GM12878 (cell line): ENCODE data around the gene ZGLP1. TPM values are rescaled to one million over a fixed set of nuclear protein-coding genes. Genes with fewer than 3 reads are reported as not detected.

ENCODE experiments used
- CBFB ChIP-seq: IDR thresholded peaks from 2 replicates; pipeline ENCODE4 v1.6.1; 2016; ENCODE audit warnings: antibody characterized with exemption, low read depth
- CEBPZ ChIP-seq: fragments of 150-350 bp; IDR thresholded peaks from 2 replicates; pipeline ENCODE4 v1.6.1; 2016; ENCODE audit warnings: low read depth, low read length
- NBN ChIP-seq: fragments of 450-650 bp; IDR thresholded peaks from 2 replicates; pipeline ENCODE4 v1.6.1; 2016
- NFXL1 ChIP-seq: fragments of 450-650 bp; IDR thresholded peaks from 2 replicates; pipeline ENCODE4 v1.6.1; 2017; ENCODE audit warnings: antibody characterized with exemption, mild to moderate bottlenecking, borderline replicate concordance
- NFYA ChIP-seq: IDR thresholded peaks from 2 replicates; pipeline ENCODE4 v1.6.1; 2011; ENCODE audit warnings: low read depth, mild to moderate bottlenecking, low read length, improper control_type of control experiment, borderline replicate concordance
- NR2C1 ChIP-seq: fragments of 450-650 bp; IDR thresholded peaks from 2 replicates; pipeline ENCODE4 v1.6.1; 2017; ENCODE audit warnings: antibody characterized with exemption, mild to moderate bottlenecking, moderate library complexity
- PML ChIP-seq: IDR thresholded peaks from 2 replicates; pipeline ENCODE4 v1.6.1; 2012; ENCODE audit warnings: low read length, inconsistent platforms
- SIN3A ChIP-seq: IDR thresholded peaks from 2 replicates; pipeline ENCODE4 v1.6.1; 2012; ENCODE audit warnings: low read depth, low read length, improper control_type of control experiment
- SIX5 ChIP-seq: IDR thresholded peaks from 2 replicates; pipeline ENCODE4 v1.6.1; 2011; ENCODE audit warnings: mild to moderate bottlenecking, low read depth, low read length, moderate library complexity; ENCODE audit not compliant: severe bottlenecking
- SMAD1 ChIP-seq: fragments of 450-650 bp; IDR thresholded peaks from 2 replicates; pipeline ENCODE4 v1.6.1; 2018; ENCODE audit warnings: mild to moderate bottlenecking, low read depth; ENCODE audit not compliant: partially characterized antibody
- SMAD5 ChIP-seq: IDR thresholded peaks from 2 replicates; pipeline ENCODE4 v1.6.1; 2016; ENCODE audit warnings: antibody characterized with exemption, low read depth
- TCF12 ChIP-seq: IDR thresholded peaks from 2 replicates; pipeline ENCODE4 v1.6.1; 2011; ENCODE audit warnings: low read depth, mild to moderate bottlenecking, low read length
- ZBTB33 ChIP-seq: fragments of 450-650 bp; IDR thresholded peaks from 2 replicates; pipeline ENCODE4 v1.6.1; 2017; ENCODE audit warnings: mild to moderate bottlenecking
- polyA plus RNA-seq, 11 experiments: library from polyadenylated mRNA; depleted of rRNA in 4 of 11; unstranded in 6 of 11; stranded (reverse) in 5 of 11; fragments of >200 nt; fragmentation: Nextera tagmentation in 4 of 11; fragmentation: Illumina TruSeq in 1 of 11; extraction: Ambion mirVana in 4 of 11; extraction: Trizol in 1 of 11; gene quantifications; 1 replicate in 1 of 11; 2 replicates in 10 of 11; pipeline versions ENCODE4 v1.2.1 to v1.2.3, GENCODE V29; 2011 to 2016; ENCODE audit warnings: inconsistent platforms in 2 of 11, missing spikeins in 2 of 11, low read depth in 1 of 11
- total RNA-seq, 4 experiments: library from RNA; depleted of rRNA in 3 of 4; stranded (reverse); fragments of >200 nt in 3 of 4; fragmentation: Illumina TruSeq in 1 of 4; extraction: Trizol in 1 of 4; gene quantifications; 2 replicates each; pipeline versions ENCODE4 v1.2.1 to v1.2.3, GENCODE V29; 2013 to 2021
- TF ChIP-seq, protein P1 (sequence below): fragments of 450-650 bp; formaldehyde crosslinking; IDR thresholded peaks from 2 replicates; pipeline ENCODE4 v1.4.0; 2022; ENCODE audit warnings: mild to moderate bottlenecking, moderate library complexity
- TF ChIP-seq, protein P2 (sequence below), 3 experiments: IDR thresholded peaks in 2 of 3; conservative IDR thresholded peaks in 1 of 3; 2 replicates each; pipeline ENCODE4 v1.5.1; 2011; ENCODE audit warnings: low read depth in 3 of 3, low read length in 3 of 3, mild to moderate bottlenecking in 3 of 3, control low read depth in 2 of 3, moderate library complexity in 2 of 3, inconsistent platforms in 1 of 3, mixed read lengths in 1 of 3; ENCODE audit not compliant: control insufficient read depth in 2 of 3, insufficient read depth in 1 of 3; ENCODE audit errors: extremely low read depth in 1 of 3
- TF ChIP-seq, protein P3 (sequence below): fragments of 450-650 bp; IDR thresholded peaks from 2 replicates; pipeline ENCODE4 v1.6.1; 2017; ENCODE audit warnings: low read depth, mild to moderate bottlenecking, moderate library complexity

The ZGLP1 gene
- total and polyA plus RNA-seq, 10 of the 15 experiments (the other 5 are each of a cell fraction or from before 2014, with no cell fraction given) = 0.29 to 5.6 (median 1.3) TPM

DNA sequence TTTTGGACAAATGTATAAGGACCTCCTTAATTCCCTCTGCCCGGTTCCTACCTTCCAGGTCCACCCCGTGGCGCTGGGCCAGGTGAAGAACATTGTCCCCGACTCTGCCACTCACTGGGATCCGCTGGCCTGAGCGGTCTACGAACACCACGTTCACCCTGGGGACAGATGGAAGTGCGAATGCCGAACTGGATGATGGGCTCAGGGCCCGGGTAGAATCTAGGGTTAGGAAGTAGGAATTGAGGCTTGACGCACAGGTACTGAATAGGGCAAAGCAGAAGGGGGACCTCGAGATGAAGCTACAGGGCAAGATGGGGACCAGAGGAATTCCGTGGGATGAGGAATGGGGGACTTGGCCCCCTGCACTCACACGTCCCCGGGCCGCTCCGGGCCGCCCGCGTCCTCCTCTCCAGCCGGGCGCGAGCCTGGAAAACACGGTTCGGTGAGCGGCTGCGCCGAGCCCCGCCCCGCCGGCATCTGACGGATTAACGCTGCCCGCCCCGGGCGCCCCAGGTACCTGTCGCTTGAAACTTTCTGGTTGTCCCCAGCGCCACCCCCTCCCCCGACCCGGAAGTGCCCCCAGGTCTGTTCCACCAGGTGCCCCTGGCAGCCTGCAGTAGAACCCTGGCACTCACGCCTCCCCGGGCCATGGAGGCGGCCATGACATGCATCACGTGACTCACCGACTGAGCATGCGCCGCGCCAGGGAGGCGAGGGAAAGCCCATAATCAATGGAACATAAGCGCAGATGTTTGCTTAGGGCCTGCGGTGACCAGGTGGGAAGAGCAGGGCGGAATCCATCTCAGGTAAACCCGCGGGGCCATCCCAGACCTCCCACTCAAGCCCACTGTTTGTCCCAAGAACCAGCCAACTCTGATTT lies 6.0 kb upstream of the ZGLP1 start, which contains the start of gene FDX2 (continued):
- no peak for TF ChIP-seq CEBPZ
- TF ChIP-seq NFXL1 = no peak
- TF ChIP-seq, protein P1, sequence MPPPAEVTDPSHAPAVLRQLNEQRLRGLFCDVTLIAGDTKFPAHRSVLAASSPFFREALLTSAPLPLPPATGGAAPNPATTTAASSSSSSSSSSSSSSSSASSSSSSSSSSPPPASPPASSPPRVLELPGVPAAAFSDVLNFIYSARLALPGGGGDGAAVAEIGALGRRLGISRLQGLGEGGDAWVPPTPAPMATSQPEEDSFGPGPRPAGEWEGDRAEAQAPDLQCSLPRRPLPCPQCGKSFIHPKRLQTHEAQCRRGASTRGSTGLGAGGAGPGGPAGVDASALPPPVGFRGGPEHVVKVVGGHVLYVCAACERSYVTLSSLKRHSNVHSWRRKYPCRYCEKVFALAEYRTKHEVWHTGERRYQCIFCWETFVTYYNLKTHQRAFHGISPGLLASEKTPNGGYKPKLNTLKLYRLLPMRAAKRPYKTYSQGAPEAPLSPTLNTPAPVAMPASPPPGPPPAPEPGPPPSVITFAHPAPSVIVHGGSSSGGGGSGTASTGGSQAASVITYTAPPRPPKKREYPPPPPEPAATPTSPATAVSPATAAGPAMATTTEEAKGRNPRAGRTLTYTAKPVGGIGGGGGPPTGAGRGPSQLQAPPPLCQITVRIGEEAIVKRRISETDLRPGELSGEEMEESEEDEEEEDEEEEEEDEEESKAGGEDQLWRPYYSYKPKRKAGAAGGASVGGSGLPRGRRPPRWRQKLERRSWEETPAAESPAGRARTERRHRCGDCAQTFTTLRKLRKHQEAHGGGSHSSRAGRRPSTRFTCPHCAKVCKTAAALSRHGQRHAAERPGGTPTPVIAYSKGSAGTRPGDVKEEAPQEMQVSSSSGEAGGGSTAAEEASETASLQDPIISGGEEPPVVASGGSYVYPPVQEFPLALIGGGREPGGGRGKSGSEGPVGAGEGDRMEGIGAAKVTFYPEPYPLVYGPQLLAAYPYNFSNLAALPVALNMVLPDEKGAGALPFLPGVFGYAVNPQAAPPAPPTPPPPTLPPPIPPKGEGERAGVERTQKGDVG (CRISPR knock-in tag) = peak; percentile 91
- no peak for TF ChIP-seq SMAD1
- peak; percentile 33 for TF ChIP-seq SIX5
- TF ChIP-seq SMAD5 = peak; percentile 70; the same call in 1 of the 2 replicates
- no peak for TF ChIP-seq ZBTB33
- TF ChIP-seq SIN3A = peak; percentile 98
- 0 out of 2 replicates have a peak, but pooled peaks have one; percentile 34 for TF ChIP-seq NBN
- TF ChIP-seq PML = 0 out of 2 replicates have a peak, but pooled peaks have one; percentile 59
- TF ChIP-seq TCF12 = no peak
- TF ChIP-seq, protein P2, sequence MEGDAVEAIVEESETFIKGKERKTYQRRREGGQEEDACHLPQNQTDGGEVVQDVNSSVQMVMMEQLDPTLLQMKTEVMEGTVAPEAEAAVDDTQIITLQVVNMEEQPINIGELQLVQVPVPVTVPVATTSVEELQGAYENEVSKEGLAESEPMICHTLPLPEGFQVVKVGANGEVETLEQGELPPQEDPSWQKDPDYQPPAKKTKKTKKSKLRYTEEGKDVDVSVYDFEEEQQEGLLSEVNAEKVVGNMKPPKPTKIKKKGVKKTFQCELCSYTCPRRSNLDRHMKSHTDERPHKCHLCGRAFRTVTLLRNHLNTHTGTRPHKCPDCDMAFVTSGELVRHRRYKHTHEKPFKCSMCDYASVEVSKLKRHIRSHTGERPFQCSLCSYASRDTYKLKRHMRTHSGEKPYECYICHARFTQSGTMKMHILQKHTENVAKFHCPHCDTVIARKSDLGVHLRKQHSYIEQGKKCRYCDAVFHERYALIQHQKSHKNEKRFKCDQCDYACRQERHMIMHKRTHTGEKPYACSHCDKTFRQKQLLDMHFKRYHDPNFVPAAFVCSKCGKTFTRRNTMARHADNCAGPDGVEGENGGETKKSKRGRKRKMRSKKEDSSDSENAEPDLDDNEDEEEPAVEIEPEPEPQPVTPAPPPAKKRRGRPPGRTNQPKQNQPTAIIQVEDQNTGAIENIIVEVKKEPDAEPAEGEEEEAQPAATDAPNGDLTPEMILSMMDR (IDR thresholded peaks at IDR 0.05 in 2 of 3, conservative IDR thresholded peaks at IDR 0.05 in 1 of 3; ENCODE audit: control insufficient read depth in 2 of 3, extremely low read depth in 1 of 3, insufficient read depth in 1 of 3, low read depth in 3 of 3, low read length in 3 of 3) = no peak
- TF ChIP-seq CBFB = peak; percentile 45; the same call in 1 of the 2 replicates
- TF ChIP-seq NFYA = no peak
- TF ChIP-seq, protein P3, sequence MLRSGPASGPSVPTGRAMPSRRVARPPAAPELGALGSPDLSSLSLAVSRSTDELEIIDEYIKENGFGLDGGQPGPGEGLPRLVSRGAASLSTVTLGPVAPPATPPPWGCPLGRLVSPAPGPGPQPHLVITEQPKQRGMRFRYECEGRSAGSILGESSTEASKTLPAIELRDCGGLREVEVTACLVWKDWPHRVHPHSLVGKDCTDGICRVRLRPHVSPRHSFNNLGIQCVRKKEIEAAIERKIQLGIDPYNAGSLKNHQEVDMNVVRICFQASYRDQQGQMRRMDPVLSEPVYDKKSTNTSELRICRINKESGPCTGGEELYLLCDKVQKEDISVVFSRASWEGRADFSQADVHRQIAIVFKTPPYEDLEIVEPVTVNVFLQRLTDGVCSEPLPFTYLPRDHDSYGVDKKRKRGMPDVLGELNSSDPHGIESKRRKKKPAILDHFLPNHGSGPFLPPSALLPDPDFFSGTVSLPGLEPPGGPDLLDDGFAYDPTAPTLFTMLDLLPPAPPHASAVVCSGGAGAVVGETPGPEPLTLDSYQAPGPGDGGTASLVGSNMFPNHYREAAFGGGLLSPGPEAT = peak; percentile 82
- 0 out of 2 replicates have a peak, but pooled peaks have one; percentile 46 for TF ChIP-seq NR2C1
